HepG2 (cell line): ENCODE data around the gene SLC43A1. TPM values are rescaled to one million over a fixed set of nuclear protein-coding genes. Genes with fewer than 3 reads are reported as not detected.

ENCODE experiments used
- GFI1 ChIP-seq: sonication (generic); formaldehyde crosslinking; IDR thresholded peaks from 2 replicates; pipeline ENCODE4 v1.5.0; 2020; ENCODE audit warnings: missing genetic modification reagents, mild to moderate bottlenecking, borderline replicate concordance
- HNRNPH1 ChIP-seq: fragments of 200-400 bp; formaldehyde crosslinking; optimal IDR thresholded peaks from 2 replicates; pipeline ENCODE3; 2017; ENCODE audit warnings: mild to moderate bottlenecking, low read depth, low read length
- HOXA3 ChIP-seq: sonication (generic); formaldehyde crosslinking; IDR thresholded peaks from 2 replicates; pipeline ENCODE4 v1.5.0; 2020; ENCODE audit warnings: missing genetic modification reagents
- IKZF4 ChIP-seq: sonication (generic); formaldehyde crosslinking; IDR thresholded peaks from 2 replicates; pipeline ENCODE4 v1.5.1; 2020; ENCODE audit warnings: borderline replicate concordance, mild to moderate bottlenecking, low read depth, missing genetic modification reagents; ENCODE audit errors: not compliant biosample characterization
- KMT2B ChIP-seq: IDR thresholded peaks from 2 replicates; pipeline ENCODE4 v1.6.1; 2016; ENCODE audit warnings: missing genetic modification reagents, missing compliant biosample characterization
- MYC ChIP-seq: sonication (generic); formaldehyde crosslinking; IDR thresholded peaks from 2 replicates; pipeline ENCODE4 v1.9.0; 2021; ENCODE audit warnings: missing genetic modification reagents, borderline replicate concordance
- NCOA2 ChIP-seq: sonication (generic); formaldehyde crosslinking; IDR thresholded peaks from 2 replicates; pipeline ENCODE4 v1.8.0; 2022; ENCODE audit warnings: inconsistent platforms
- NFATC3 ChIP-seq: sonication (generic); formaldehyde crosslinking; IDR thresholded peaks from 2 replicates; pipeline ENCODE4 v1.5.1; 2020; ENCODE audit warnings: mild to moderate bottlenecking, missing genetic modification reagents
- NFKBIZ ChIP-seq: IDR thresholded peaks from 2 replicates; pipeline ENCODE4 v1.6.1; 2018; ENCODE audit warnings: missing genetic modification reagents, missing compliant biosample characterization
- NR2F2 ChIP-seq: IDR thresholded peaks from 2 replicates; pipeline ENCODE4 v1.6.1; 2012; ENCODE audit warnings: low read depth, inconsistent platforms, borderline replicate concordance
- PHB2 ChIP-seq: fragments of 450-650 bp; IDR thresholded peaks from 2 replicates; pipeline ENCODE4 v1.6.1; 2018; ENCODE audit not compliant: partially characterized antibody
- POGZ ChIP-seq: sonication (generic); formaldehyde crosslinking; IDR thresholded peaks from 2 replicates; pipeline ENCODE4 v1.4.0; 2020; ENCODE audit warnings: mild to moderate bottlenecking, missing genetic modification reagents
- SSRP1 ChIP-seq: IDR thresholded peaks from 2 replicates; pipeline ENCODE4 v1.6.1; 2016; ENCODE audit warnings: control low read depth
- YEATS2 ChIP-seq: sonication (generic); formaldehyde crosslinking; IDR thresholded peaks from 2 replicates; pipeline ENCODE4 v1.4.0; 2020; ENCODE audit warnings: missing genetic modification reagents, borderline replicate concordance
- ZFP90 ChIP-seq: sonication (generic); formaldehyde crosslinking; IDR thresholded peaks from 2 replicates; pipeline ENCODE4 v1.8.0; 2022; ENCODE audit warnings: missing genetic modification reagents, mild to moderate bottlenecking, inconsistent platforms, borderline replicate concordance
- ZKSCAN5 ChIP-seq: sonication (generic); formaldehyde crosslinking; IDR thresholded peaks from 2 replicates; pipeline ENCODE4 v1.5.1; 2020; ENCODE audit warnings: mild to moderate bottlenecking, missing genetic modification reagents
- ZNF101 ChIP-seq: sonication (generic); formaldehyde crosslinking; IDR thresholded peaks from 2 replicates; pipeline ENCODE4 v1.4.0; 2020; ENCODE audit warnings: mild to moderate bottlenecking, low read depth, missing genetic modification reagents, borderline replicate concordance
- ZNF12 ChIP-seq: sonication (generic); formaldehyde crosslinking; IDR thresholded peaks from 2 replicates; pipeline ENCODE4 v1.5.0; 2020; ENCODE audit warnings: missing genetic modification reagents
- ZNF263 ChIP-seq: sonication (generic); formaldehyde crosslinking; IDR thresholded peaks from 2 replicates; pipeline ENCODE4 v1.4.0; 2020; ENCODE audit warnings: missing genetic modification reagents
- ZNF264 ChIP-seq: sonication (generic); formaldehyde crosslinking; IDR thresholded peaks from 2 replicates; pipeline ENCODE4 v1.4.0; 2020; ENCODE audit warnings: missing genetic modification reagents
- ZNF296 ChIP-seq: sonication (generic); formaldehyde crosslinking; conservative IDR thresholded peaks from 2 replicates; pipeline ENCODE4 v1.5.0; 2020; ENCODE audit warnings: mild to moderate bottlenecking, missing genetic modification reagents
- ZNF543 ChIP-seq: sonication (generic); formaldehyde crosslinking; IDR thresholded peaks from 2 replicates; pipeline ENCODE4 v1.4.0; 2020; ENCODE audit warnings: mild to moderate bottlenecking, missing genetic modification reagents
- ZNF550 ChIP-seq: sonication (generic); formaldehyde crosslinking; IDR thresholded peaks from 2 replicates; pipeline ENCODE4 v1.4.0; 2020; ENCODE audit warnings: mild to moderate bottlenecking, missing genetic modification reagents, borderline replicate concordance
- ZNF570 ChIP-seq: sonication (generic); formaldehyde crosslinking; IDR thresholded peaks from 2 replicates; pipeline ENCODE4 v1.4.0; 2020; ENCODE audit warnings: mild to moderate bottlenecking, missing genetic modification reagents, borderline replicate concordance
- ZNF572 ChIP-seq: sonication (generic); formaldehyde crosslinking; IDR thresholded peaks from 2 replicates; pipeline ENCODE4 v1.5.1; 2020; ENCODE audit warnings: mild to moderate bottlenecking, missing genetic modification reagents
- ZNF629 ChIP-seq: sonication (generic); formaldehyde crosslinking; conservative IDR thresholded peaks from 2 replicates; pipeline ENCODE4 v1.5.0; 2020; ENCODE audit warnings: missing genetic modification reagents
- ZNF780A ChIP-seq: sonication (generic); formaldehyde crosslinking; IDR thresholded peaks from 2 replicates; pipeline ENCODE4 v1.8.0; 2022; ENCODE audit warnings: mild to moderate bottlenecking, missing genetic modification reagents, moderate library complexity
- polyA plus RNA-seq, 8 experiments: library from polyadenylated mRNA; depleted of rRNA in 3 of 8; stranded (reverse) in 7 of 8; unstranded in 1 of 8; fragments of >200 nt; fragmentation: Illumina TruSeq in 4 of 8; extraction: Trizol in 4 of 8; gene quantifications; 2 replicates each; pipeline versions ENCODE4 v1.2.1 to v1.2.3, GENCODE V29; 2011 to 2016; ENCODE audit warnings: low read depth in 4 of 8, missing spikeins in 1 of 8, mixed read lengths in 1 of 8; ENCODE audit not compliant: insufficient read depth in 1 of 8
- total RNA-seq, 5 experiments: library from RNA; depleted of rRNA; stranded (reverse); fragments of >200 nt; fragmentation: Illumina TruSeq; extraction: Trizol; gene quantifications; 2 replicates each; pipeline ENCODE4 v1.2.3, GENCODE V29; 2016; ENCODE audit warnings: low read depth in 1 of 5
- TF ChIP-seq, protein P1 (sequence below): sonication (generic); formaldehyde crosslinking; IDR thresholded peaks from 2 replicates; pipeline ENCODE4 v1.5.1; 2020; ENCODE audit warnings: mild to moderate bottlenecking, moderate library complexity, missing genetic modification reagents
- TF ChIP-seq, protein P2 (sequence below): sonication (generic); formaldehyde crosslinking; IDR thresholded peaks from 2 replicates; pipeline ENCODE4 v1.4.0; 2020; ENCODE audit warnings: missing genetic modification reagents, mild to moderate bottlenecking, borderline replicate concordance

SLC43A1 gene
- total and polyA plus RNA-seq, 2 of the 13 experiments (the other 11 are each of a cell fraction or from before 2014, with no cell fraction given) = 72.3 to 87.6 TPM

DNA sequence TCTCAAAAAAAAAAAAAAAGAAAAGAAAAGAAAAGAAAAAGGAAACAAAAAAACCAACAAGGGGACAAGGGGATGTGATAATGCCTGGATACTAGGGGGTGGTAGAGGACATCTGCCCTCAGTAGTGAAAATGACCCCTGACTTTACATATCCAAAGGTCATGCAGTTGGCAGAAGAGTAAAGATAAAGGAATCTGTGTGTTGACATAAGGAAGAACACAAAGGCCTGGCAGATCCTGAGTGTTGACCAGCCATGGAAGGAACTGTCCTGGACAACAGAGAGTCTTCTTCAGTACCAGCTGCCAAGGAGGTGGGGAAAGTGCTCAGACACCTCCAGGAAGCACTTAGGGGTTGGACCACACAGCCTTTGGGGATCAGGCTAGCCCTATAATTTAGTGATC, 12.6 kb downstream of the SLC43A1 start (continued):
- no peak for TF ChIP-seq MYC (CRISPR knock-in tag)
- TF ChIP-seq ZNF629 (CRISPR knock-in tag) = peak; percentile 46; the same call in 1 of the 2 replicates
- peak; percentile 59; the same call in 1 of the 2 replicates for TF ChIP-seq HOXA3 (CRISPR knock-in tag)
- TF ChIP-seq ZNF296 = no peak
- TF ChIP-seq ZFP90 (CRISPR knock-in tag) = no peak
- peak; percentile 95 for TF ChIP-seq NR2F2
- no peak for TF ChIP-seq NFATC3 (CRISPR knock-in tag)
- TF ChIP-seq, protein P1, sequence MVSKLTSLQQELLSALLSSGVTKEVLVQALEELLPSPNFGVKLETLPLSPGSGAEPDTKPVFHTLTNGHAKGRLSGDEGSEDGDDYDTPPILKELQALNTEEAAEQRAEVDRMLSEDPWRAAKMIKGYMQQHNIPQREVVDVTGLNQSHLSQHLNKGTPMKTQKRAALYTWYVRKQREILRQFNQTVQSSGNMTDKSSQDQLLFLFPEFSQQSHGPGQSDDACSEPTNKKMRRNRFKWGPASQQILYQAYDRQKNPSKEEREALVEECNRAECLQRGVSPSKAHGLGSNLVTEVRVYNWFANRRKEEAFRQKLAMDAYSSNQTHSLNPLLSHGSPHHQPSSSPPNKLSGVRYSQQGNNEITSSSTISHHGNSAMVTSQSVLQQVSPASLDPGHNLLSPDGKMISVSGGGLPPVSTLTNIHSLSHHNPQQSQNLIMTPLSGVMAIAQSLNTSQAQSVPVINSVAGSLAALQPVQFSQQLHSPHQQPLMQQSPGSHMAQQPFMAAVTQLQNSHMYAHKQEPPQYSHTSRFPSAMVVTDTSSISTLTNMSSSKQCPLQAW (CRISPR knock-in tag) = no peak
- no peak for TF ChIP-seq ZNF572 (CRISPR knock-in tag)
- TF ChIP-seq ZNF550 (CRISPR knock-in tag) = no peak
- TF ChIP-seq, protein P2, sequence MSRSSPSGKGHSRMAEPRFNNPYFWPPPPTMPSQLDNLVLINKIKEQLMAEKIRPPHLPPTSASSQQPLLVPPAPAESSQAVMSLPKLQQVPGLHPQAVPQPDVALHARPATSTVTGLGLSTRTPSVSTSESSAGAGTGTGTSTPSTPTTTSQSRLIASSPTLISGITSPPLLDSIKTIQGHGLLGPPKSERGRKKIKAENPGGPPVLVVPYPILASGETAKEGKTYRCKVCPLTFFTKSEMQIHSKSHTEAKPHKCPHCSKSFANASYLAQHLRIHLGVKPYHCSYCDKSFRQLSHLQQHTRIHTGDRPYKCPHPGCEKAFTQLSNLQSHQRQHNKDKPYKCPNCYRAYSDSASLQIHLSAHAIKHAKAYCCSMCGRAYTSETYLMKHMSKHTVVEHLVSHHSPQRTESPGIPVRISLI (CRISPR knock-in tag) = peak; percentile 53; the same call in 1 of the 2 replicates
- peak; percentile 28; the same call in 1 of the 2 replicates for TF ChIP-seq YEATS2 (CRISPR knock-in tag)
- no peak for TF ChIP-seq KMT2B (CRISPR knock-in tag)
- TF ChIP-seq IKZF4 (CRISPR knock-in tag) = no peak
- no peak for TF ChIP-seq ZNF101 (CRISPR knock-in tag)
- TF ChIP-seq ZKSCAN5 (CRISPR knock-in tag) = no peak
- no peak for TF ChIP-seq ZNF543 (CRISPR knock-in tag)
- TF ChIP-seq ZNF570 = no peak
- peak; percentile 47; the same call in 1 of the 2 replicates for TF ChIP-seq ZNF264 (CRISPR knock-in tag)
- TF ChIP-seq PHB2 = no peak
- TF ChIP-seq ZNF780A (CRISPR knock-in tag) = no peak
- peak; percentile 24; the same call in 1 of the 2 replicates for TF ChIP-seq GFI1 (CRISPR knock-in tag)
- 0 out of 2 replicates have a peak, but pooled peaks have one; percentile 20 for TF ChIP-seq POGZ
- TF ChIP-seq NCOA2 (CRISPR knock-in tag) = peak; percentile 75
- no peak for TF ChIP-seq HNRNPH1
- no peak for TF ChIP-seq SSRP1 (CRISPR knock-in tag)
- TF ChIP-seq ZNF12 (CRISPR knock-in tag) = no peak
- TF ChIP-seq NFKBIZ (CRISPR knock-in tag) = no peak
- TF ChIP-seq ZNF263 = no peak
